HUES64 (cell line): Measurements from ENCODE around the gene MAP2K7.

Source experiments
- H3K27ac ChIP-seq: 2 replicates; pipeline ENCODE4 v1.7.0; 2013; ENCODE audit warnings: low read depth, low read length, inconsistent platforms
- H3K27me3 ChIP-seq: 2 replicates; pipeline ENCODE4 v1.6.1; 2013; ENCODE audit warnings: mild to moderate bottlenecking, low read length; ENCODE audit not compliant: insufficient read depth
- H3K36me3 ChIP-seq: 2 replicates; pipeline ENCODE4 v1.6.1; 2013; ENCODE audit warnings: mild to moderate bottlenecking, low read length; ENCODE audit not compliant: insufficient read depth
- H3K4me1 ChIP-seq: 2 replicates; pipeline ENCODE4 v1.6.1; 2013; ENCODE audit warnings: mild to moderate bottlenecking, low read length, moderate library complexity; ENCODE audit not compliant: insufficient read depth
- H3K4me3 ChIP-seq: 2 replicates; pipeline ENCODE4 v1.5.1; 2013; ENCODE audit warnings: mild to moderate bottlenecking, low read length, moderate library complexity
- H3K9ac ChIP-seq: 2 replicates; pipeline ENCODE4 v1.6.1; 2013; ENCODE audit warnings: mild to moderate bottlenecking, low read depth, low read length
- H3K9me3 ChIP-seq: 2 replicates; pipeline ENCODE4 v1.6.1; 2013; ENCODE audit warnings: low read depth, low read length; ENCODE audit not compliant: insufficient read depth
- WGBS: fragments of 150-250, 120-280 bp; methylation state at CpG from one replicate; pipeline ENCODE4 v1.1.7; 2013; ENCODE audit warnings: missing lambda C conversion rate; 5-methylcytosine and 5-hydroxymethylcytosine counted together

MAP2K7 gene

DNA sequence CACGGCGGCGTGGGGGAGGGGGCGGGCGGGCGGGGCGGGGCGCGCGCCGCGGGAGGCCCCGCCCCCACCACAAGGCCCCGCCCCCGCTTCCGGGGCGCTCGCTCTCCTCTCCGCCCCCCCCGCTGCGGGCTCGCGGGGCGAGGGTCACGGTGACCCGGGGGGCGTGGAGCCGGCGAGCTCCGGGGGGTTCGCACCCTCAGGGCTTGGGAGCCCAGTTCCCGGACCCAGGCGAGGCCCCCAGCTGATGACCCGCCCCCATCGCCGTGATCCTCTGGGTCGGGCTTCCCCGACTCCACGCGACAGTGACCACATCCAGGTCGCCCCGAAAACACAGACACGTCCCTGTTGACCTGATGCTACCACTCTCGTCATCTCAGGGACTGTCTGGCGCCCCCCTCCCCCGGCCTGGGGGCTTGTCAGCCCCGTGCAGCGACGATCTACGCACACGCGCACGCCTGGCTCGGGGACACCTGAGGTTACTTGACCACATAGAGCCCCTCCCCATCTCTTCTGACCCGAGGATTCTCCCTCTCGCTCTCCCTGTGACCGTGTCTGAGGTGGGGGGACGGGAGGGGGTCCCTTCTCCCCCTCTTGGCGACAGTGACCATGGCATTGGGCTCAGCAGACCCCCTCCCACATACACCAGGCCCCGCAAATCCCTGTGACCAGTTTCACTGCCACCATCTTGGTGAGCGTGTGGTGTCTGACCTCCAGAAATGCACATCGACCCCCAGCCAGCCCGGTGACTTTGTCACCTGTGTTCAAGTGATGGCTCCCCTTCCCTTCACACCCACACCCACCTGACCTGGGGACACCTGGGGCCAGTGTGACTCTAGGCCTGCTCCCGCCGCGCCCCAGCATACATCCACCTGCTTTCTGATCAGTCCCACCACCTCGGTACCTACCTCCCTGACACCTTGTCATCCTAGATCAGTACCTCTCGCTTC, 670 bp downstream of the MAP2K7 start:
- H3K4me3 ChIP-seq: peak overlapping the region; percentile 92
- 12% methylated on average over 65 of the region's 68 CpGs for WGBS
- H3K4me1 ChIP-seq: peaks cover 4% of the 10 kb centered on the region; the same call in 1 of the 2 replicates
- H3K9ac ChIP-seq: peak overlapping the region; percentile 74
- H3K27ac ChIP-seq: peak overlapping the region; percentile 87; the same call in 1 of the 2 replicates
- peaks cover 6% of the 10 kb centered on the region; the same call in 1 of the 2 replicates for H3K36me3 ChIP-seq
- no peaks in the 10 kb centered on the region for H3K27me3 ChIP-seq
- H3K9me3 ChIP-seq: no peaks in the 10 kb centered on the region

DNA sequence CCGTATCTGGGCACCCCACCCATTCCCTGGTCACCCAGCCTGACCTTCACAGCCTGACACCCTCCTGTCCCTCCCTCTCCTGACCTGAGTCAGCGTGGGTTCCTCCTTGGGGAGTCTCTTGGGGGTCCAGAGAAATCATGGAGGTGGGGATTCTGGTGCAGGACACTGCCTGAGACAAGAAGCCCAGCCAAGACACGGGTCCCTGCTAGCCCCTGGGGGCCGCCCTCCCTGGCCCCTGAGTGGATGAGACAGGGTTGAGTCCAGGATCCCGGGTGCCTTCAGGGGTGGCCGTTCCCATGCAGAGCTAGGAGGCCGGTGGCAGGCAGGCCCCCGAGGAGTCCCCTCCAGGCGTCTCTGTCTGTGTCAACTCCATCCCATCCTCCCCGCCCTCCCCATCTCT, 1.6 kb downstream of the MAP2K7 start:
- Histone ChIP-seq H3K27ac (no peak overlapping the region), H3K4me1 (peaks cover 4% of the 10 kb centered on the region; the same call in 1 of the 2 replicates), H3K4me3 (no peak overlapping the region), H3K9ac (no peak overlapping the region), H3K27me3 (no peaks in the 10 kb centered on the region), H3K9me3 (no peaks in the 10 kb centered on the region), H3K36me3 (peaks cover 12% of the 10 kb centered on the region)
- WGBS: 81% methylated on average over 10 of the region's 10 CpGs

DNA sequence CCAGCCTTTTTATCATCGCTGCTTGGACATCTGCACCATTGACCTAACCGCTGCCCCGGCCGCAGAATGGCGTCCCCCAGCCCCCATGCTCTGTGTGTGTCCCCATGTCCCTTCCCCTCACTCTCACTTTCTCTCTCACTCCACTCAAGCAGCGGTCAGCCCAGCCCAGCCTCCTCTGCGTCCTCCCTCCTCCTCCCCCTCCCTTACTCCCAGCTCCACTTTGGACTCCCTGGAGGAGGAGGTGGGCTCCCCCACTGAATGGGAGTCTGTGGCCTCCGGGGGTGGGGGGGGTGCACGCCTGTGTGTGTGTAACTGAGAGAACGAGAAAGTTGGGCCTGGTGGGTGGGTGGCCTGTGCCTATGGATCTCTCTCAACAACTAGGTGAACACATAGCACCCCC, 2.2 kb downstream of the MAP2K7 start:
- Histone ChIP-seq H3K9me3 (no peaks in the 10 kb centered on the region), H3K4me3 (no peak overlapping the region), H3K27me3 (no peaks in the 10 kb centered on the region), H3K9ac (no peak overlapping the region), H3K27ac (no peak overlapping the region), H3K4me1 (peaks cover 4% of the 10 kb centered on the region; the same call in 1 of the 2 replicates), H3K36me3 (peaks cover 18% of the 10 kb centered on the region)
- WGBS: 90% methylated on average over 10 of the region's 10 CpGs

DNA sequence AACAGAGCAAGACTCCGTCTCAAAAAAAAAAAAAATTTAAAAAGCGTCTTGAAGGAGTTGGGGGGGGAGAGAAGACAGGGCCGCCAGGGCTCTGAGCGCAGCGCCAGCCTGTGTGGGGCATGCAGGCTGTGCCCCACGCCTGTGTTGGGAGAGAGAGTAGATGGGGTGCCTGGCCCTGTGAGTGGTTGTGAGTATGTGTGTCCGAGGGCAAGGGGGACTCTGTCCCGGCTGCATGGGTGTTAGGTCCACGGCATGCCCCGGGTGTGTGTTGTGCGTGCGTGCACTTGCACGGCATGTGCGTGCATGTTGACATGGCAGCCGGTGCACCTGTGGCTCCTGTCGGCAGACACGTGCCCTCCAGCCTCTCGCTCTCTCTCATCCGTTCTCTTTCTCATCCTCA, 3.4 kb downstream of the MAP2K7 start:
- H3K27me3 ChIP-seq: no peaks in the 10 kb centered on the region
- no peak overlapping the region for H3K4me3 ChIP-seq
- no peak overlapping the region for H3K27ac ChIP-seq
- no peak overlapping the region for H3K9ac ChIP-seq
- H3K4me1 ChIP-seq: peaks cover 4% of the 10 kb centered on the region; the same call in 1 of the 2 replicates
- peaks cover 29% of the 10 kb centered on the region for H3K36me3 ChIP-seq
- WGBS: 97% methylated on average over 19 of the region's 19 CpGs
- no peaks in the 10 kb centered on the region for H3K9me3 ChIP-seq

DNA sequence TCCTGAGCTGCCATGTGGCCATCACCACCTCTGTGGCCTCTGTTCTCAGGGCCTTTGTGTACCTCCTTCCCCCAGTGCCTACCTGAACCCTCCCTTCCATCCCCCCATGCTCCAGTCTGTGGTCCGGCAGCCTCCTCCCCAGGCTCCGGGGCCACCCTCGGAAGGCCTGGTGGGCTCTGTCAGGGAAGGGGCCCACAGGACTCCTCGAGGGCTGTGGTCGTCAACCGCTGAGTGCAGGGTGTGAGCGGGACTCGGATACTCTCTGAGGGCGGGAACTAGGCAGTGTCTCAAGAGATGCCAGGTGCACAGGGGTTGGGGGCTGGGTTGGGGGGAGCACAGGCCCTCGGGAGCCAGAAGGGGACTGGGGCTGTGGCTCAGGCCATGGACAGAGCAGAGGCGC, 3.9 kb downstream of the MAP2K7 start:
- no peak overlapping the region for H3K27ac ChIP-seq
- H3K27me3 ChIP-seq: no peaks in the 10 kb centered on the region
- H3K36me3 ChIP-seq: peaks cover 32% of the 10 kb centered on the region
- WGBS: 95% methylated on average over 11 of the region's 11 CpGs
- H3K4me1 ChIP-seq: peaks cover 3% of the 10 kb centered on the region; the same call in 1 of the 2 replicates
- H3K4me3 ChIP-seq: no peak overlapping the region
- no peak overlapping the region for H3K9ac ChIP-seq
- H3K9me3 ChIP-seq: no peaks in the 10 kb centered on the region

DNA sequence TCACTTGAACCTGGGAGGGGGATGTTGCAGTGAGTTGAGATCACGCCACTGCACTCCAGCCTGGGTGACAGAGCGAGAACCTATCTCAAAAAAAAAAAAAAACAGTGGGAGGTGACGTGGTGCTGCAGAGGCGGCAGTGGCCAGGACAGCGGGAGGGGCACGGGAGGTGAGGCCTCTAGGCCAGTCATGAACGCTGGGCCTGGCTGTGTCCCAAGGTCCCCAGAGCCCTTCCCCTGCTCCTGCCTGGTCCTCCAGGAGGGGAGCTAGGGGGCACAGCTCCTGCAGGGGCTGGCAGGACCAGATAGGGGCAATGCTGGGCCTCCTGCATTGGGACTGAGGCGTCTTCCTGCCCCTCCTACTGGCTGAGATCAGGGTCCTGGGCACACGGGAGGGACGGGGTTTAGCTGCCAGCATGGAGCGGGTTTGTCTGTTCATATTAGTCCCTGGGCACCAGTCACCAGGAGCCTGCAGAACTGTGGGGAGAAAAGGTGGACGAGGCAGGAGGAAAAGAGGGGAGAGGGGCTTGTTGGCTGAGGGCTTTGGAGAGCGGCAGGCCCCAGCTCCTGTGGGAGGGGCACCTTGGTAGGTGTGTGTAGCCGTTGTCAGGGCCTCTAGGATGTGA, 4.5 kb downstream of the MAP2K7 start:
- Histone ChIP-seq H3K27ac (no peak overlapping the region), H3K9ac (no peak overlapping the region), H3K4me1 (no peaks in the 10 kb centered on the region), H3K27me3 (no peaks in the 10 kb centered on the region), H3K4me3 (no peak overlapping the region), H3K36me3 (peaks cover 35% of the 10 kb centered on the region), H3K9me3 (no peaks in the 10 kb centered on the region)
- WGBS: 88% methylated on average over 14 of the region's 14 CpGs

DNA sequence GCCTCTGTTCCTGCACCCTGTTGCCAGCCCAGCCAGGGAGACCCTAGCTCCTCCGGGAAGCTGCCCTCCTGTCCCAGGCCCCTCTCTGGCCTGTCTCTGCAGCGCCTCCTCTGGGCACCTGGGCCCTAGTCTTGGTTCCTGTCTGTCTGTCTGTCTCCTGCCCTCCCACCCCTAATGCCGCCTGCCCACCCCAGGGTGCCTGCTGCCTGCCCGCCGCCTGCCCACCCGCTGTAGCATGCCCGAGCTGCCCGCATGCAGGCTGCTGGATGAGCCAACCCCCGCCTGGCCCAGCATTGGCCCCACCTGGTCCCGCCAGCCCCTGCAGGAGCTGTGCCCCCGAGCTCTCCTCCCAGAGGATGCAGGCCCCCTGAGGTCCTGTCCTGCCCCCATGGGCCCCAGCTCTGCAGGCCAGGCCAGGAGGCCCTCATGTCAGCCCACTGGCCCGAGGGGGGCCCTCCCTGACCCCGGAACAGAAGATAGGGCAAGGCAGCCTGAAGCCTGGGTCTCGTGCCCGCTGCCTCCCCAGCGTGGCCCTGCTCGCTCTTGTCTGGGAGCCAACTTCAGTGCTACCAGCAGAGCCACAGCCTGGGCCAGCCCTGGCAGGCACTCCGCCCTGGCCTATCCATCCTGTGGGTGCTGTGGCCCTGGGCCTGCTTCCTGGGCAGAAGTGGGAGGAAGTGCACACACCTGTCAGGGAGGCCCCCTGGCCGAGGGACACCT, 5.2 kb downstream of the MAP2K7 start:
- H3K4me1 ChIP-seq: no peaks in the 10 kb centered on the region
- H3K27me3 ChIP-seq: no peaks in the 10 kb centered on the region
- H3K36me3 ChIP-seq: peaks cover 35% of the 10 kb centered on the region
- H3K9me3 ChIP-seq: no peaks in the 10 kb centered on the region
- H3K27ac ChIP-seq: no peak overlapping the region
- H3K9ac ChIP-seq: no peak overlapping the region
- no peak overlapping the region for H3K4me3 ChIP-seq
- 89% methylated on average over 19 of the region's 19 CpGs for WGBS

DNA sequence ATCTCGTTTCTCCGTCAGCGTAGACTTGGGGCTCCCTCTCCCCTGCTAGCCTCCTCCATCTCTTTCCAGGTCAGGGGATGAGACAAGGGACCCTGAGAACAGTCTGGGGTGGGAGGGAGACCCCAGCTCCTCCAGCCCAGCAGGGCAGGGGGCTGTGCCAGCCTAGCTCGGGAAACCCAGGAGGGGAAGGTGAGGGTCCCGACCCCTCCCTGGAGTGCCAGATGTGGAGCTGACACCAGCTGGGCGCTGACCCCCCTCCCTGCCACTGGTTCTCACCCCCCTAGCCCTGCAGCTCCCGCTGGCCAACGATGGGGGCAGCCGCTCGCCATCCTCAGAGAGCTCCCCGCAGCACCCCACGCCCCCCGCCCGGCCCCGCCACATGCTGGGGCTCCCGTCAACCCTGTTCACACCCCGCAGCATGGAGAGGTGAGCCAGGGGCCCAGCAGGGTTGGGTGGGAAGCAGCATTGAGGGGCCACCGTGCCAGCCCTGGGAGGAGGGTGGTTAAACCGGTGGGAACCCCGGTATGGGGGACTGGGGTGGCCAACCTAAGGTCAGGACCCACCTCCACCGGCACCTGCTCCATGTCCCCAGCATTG, 5.9 kb downstream of the MAP2K7 start:
- Histone ChIP-seq H3K9ac (no peak overlapping the region), H3K4me1 (no peaks in the 10 kb centered on the region), H3K36me3 (peaks cover 35% of the 10 kb centered on the region), H3K4me3 (no peak overlapping the region), H3K9me3 (no peaks in the 10 kb centered on the region), H3K27me3 (peaks cover 3% of the 10 kb centered on the region), H3K27ac (no peak overlapping the region)
- WGBS: 97% methylated on average over 21 of the region's 21 CpGs

DNA sequence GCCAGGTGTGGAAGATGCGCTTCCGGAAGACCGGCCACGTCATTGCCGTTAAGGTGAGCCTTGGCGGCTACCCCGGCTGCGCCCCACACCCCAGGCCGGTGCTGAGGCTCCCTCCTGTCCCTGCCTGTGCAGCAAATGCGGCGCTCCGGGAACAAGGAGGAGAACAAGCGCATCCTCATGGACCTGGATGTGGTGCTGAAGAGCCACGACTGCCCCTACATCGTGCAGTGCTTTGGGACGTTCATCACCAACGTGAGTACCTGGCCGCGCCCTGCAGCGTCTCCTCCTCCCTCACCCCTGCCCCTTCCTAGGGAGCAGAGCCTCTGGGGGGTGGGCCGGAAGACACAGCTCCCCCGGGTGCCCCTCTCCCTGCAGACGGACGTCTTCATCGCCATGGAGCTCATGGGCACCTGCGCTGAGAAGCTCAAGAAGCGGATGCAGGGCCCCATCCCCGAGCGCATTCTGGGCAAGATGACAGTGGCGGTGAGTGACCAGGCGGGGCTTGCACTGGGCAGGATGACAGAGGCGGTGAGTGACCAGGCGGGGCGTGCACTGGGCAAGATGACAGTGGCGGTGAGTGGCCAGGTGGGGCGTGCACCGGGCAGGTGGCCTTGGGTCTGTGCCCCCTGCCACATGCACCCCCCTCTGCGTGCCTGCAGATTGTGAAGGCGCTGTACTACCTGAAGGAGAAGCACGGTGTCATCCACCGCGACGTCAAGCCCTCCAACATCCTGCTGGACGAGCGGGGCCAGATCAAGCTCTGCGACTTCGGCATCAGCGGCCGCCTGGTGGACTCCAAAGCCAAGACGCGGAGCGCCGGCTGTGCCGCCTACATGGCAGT, 6.9 kb downstream of the MAP2K7 start:
- Histone ChIP-seq H3K4me1 (no peaks in the 10 kb centered on the region), H3K9me3 (no peaks in the 10 kb centered on the region), H3K27ac (no peak overlapping the region), H3K4me3 (no peak overlapping the region), H3K36me3 (peaks cover 35% of the 10 kb centered on the region), H3K9ac (no peak overlapping the region), H3K27me3 (peaks cover 12% of the 10 kb centered on the region)
- 96% methylated on average over 54 of the region's 54 CpGs for WGBS

DNA sequence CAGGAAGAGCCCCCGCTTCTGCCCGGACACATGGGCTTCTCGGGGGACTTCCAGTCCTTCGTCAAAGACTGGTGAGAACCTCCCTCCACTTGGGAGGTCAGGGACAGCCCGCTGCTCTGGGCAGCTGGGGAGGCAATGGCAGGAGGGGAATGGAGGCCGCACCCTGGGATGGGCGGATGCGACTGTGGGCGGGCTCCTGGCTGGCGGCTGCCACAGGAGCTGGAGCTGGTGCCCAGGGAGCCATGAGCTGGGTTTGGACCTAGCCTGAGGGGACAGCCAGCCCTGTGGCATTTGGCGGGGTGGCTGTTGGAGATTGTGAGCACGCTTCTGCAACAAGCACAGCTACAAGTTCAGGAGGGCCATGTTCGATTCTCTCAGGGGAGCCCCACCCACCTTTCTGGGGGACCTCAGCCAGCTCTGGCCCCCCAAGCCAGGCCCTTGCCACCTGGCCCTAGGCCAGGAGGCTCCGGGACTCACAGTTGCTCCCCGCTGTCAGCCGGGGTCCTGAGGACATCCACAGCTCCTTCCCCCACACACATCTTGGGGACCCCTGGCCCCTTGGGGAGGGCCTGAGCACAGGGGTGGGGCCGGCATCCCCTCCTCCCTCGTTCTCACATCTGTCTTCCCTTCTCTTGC, 7.9 kb downstream of the MAP2K7 start:
- no peak overlapping the region for H3K9ac ChIP-seq
- no peak overlapping the region for H3K27ac ChIP-seq
- peaks cover 29% of the 10 kb centered on the region for H3K36me3 ChIP-seq
- no peaks in the 10 kb centered on the region for H3K9me3 ChIP-seq
- H3K27me3 ChIP-seq: peaks cover 23% of the 10 kb centered on the region
- no peak overlapping the region for H3K4me3 ChIP-seq
- 93% methylated on average over 18 of the region's 18 CpGs for WGBS
- H3K4me1 ChIP-seq: no peaks in the 10 kb centered on the region
